ENCODE measurements around the gene MR1.
"Not testable (repeated sequence)": the region's sequence is repeated elsewhere in the genome, so short reads cannot be mapped to it uniquely, and the experiment has no call there.

The MR1 gene

DNA sequence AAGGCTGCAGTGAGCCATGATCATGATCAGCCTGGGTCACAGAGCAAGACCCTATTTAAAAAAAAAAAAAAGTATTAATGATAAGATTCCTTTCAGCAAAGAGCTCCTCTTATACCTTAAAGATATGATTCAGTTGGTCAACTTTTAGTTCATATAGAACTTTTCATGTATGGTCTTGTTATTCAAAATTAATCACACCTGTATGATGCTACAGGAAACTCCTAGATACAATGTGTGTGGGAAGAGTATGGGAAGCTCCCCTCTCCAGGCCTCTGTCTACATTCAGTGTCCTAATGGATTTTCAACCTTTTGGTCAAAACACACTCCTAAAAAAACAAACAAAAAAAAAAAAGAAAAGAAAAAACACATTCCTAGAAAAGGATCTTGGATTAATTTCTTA lies 17.1 kb downstream of the MR1 start:
- Histone ChIP-seq H3K36me3 (ENCODE audit: control insufficient read depth, insufficient read depth, low read length) (no peaks in the 10 kb centered on the region), H3K27ac (ENCODE audit: low read depth, low read length) (no peak overlapping the region), H3K4me3 (ENCODE audit: low read depth, low read length) (no peak overlapping the region), H3K4me1 (ENCODE audit: control insufficient read depth, insufficient read depth, low read length) (no peaks in the 10 kb centered on the region), H3K27me3 (ENCODE audit: control insufficient read depth, insufficient read depth, low read length) (no peaks in the 10 kb centered on the region), H3K9me3 (ENCODE audit: control insufficient read depth, insufficient read depth, low read depth, low read length) (no peaks in the 10 kb centered on the region), H3K9ac (ENCODE audit: low read length) (no peak overlapping the region)

DNA sequence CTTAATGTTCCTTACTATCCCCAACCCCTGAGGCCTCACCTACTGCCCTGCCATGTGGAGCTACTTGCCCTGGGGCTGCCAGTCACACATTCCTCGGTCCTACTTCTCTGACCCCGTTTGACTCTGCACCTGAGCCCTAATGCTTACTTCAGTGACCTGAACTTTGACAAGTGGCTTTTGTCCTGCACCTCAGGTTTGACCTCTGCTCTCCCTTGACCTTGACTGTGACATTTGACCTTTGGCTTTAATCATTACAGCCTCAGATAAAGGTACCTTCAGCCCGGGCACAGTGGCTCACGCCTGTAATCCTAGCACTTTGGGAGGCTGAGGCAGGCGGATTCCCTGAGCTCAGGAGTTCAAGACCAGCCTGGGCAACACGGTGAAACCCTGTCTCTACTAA lies 22.8 kb downstream of the MR1 start:
- Histone ChIP-seq H3K27me3 (ENCODE audit: control insufficient read depth, insufficient read depth, low read length) (no peaks in the 10 kb centered on the region), H3K9me3 (ENCODE audit: control insufficient read depth, insufficient read depth, low read depth, low read length) (peaks cover 8% of the 10 kb centered on the region; the same call in 1 of the 2 replicates)

DNA sequence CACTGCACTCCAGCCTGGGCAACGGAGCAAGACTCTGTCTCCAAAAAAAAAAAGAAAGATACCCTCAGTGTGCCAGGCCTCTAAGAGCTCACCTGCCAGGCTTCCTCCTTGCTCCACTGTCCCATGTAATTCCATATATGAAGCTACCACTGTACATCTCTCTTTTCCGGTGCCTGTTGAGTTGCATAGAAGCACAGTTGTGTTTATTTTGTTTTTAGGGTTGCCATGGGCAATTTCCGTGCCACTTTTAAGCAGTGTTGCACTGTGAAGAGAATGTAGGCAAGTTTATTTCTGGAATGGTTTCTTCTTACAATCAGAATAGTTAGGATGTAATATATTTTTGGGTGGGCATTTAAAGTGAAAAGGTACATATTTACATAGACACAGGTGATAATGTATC lies 23.3 kb downstream of the MR1 start:
- Histone ChIP-seq H3K27me3 (ENCODE audit: control insufficient read depth, insufficient read depth, low read length) (no peaks in the 10 kb centered on the region), H3K9ac (ENCODE audit: low read length) (no peak overlapping the region), H3K9me3 (ENCODE audit: control insufficient read depth, insufficient read depth, low read depth, low read length) (peaks cover 8% of the 10 kb centered on the region; the same call in 1 of the 2 replicates), H3K4me3 (ENCODE audit: low read depth, low read length) (no peak overlapping the region), H3K36me3 (ENCODE audit: control insufficient read depth, insufficient read depth, low read length) (no peaks in the 10 kb centered on the region), H3K27ac (ENCODE audit: low read depth, low read length) (no peak overlapping the region), H3K4me1 (ENCODE audit: control insufficient read depth, insufficient read depth, low read length) (no peaks in the 10 kb centered on the region)

More for the DNA sequence above, 22.8 kb downstream of the MR1 start:
- H3K4me3 ChIP-seq (ENCODE audit: low read depth, low read length), result no peak overlapping the region
- no peaks in the 10 kb centered on the region for H3K4me1 ChIP-seq (ENCODE audit: control insufficient read depth, insufficient read depth, low read length)
- H3K9ac ChIP-seq (ENCODE audit: low read length), result no peak overlapping the region
- no peaks in the 10 kb centered on the region for H3K36me3 ChIP-seq (ENCODE audit: control insufficient read depth, insufficient read depth, low read length)
- no peak overlapping the region for H3K27ac ChIP-seq (ENCODE audit: low read depth, low read length)

DNA sequence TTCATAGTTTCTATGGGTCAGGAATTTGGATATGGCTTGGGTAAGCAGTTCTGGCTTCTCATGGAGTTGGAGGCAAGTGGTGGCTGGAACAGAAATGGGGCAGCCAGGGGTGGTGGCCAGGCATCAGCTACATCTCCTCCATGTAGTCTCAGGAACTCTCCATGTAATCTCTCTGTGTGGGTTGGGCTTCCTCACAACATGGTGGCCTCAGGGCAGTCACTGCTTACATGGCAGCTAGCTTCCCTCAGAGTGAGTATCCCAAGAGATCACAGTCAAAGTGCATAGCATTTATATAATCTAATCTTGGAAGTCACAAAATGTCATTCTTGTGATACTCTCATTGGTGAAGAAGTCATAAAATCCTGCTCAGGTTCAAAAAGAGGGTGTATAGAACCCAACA lies 25.7 kb downstream of the MR1 start:
- H3K36me3 ChIP-seq (ENCODE audit: control insufficient read depth, insufficient read depth, low read length), result no peaks in the 10 kb centered on the region
- no peak overlapping the region for H3K27ac ChIP-seq (ENCODE audit: low read depth, low read length)
- H3K9me3 ChIP-seq (ENCODE audit: control insufficient read depth, insufficient read depth, low read depth, low read length), result peaks cover 8% of the 10 kb centered on the region; the same call in 1 of the 2 replicates
- H3K4me1 ChIP-seq (ENCODE audit: control insufficient read depth, insufficient read depth, low read length), result peaks cover 5% of the 10 kb centered on the region; the same call in 1 of the 2 replicates
- H3K27me3 ChIP-seq (ENCODE audit: control insufficient read depth, insufficient read depth, low read length), result no peaks in the 10 kb centered on the region
- H3K4me3 ChIP-seq (ENCODE audit: low read depth, low read length), result no peak overlapping the region
- no peak overlapping the region for H3K9ac ChIP-seq (ENCODE audit: low read length)

DNA sequence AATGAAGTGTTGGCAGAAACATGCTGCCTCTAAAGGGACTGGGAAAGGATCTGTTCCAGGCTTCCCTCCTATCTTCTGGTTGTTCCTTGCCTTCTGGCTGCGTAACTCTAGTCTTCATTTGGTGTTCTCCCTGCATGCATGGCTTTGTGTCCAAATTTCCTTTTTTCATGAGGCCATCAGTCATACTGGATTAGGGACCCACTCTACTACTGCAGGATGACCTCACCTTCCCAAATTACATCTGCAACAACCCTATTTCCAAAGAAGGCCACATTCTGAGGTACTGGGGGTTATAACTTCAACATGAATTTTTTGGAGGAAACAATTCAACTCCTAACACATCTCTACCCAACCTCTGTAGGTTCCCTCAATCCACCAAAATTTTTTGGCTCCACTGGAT lies 26.3 kb downstream of the MR1 start:
- no peak overlapping the region for H3K4me3 ChIP-seq (ENCODE audit: low read depth, low read length)
- H3K27me3 ChIP-seq (ENCODE audit: control insufficient read depth, insufficient read depth, low read length), result no peaks in the 10 kb centered on the region
- no peak overlapping the region for H3K9ac ChIP-seq (ENCODE audit: low read length)
- H3K4me1 ChIP-seq (ENCODE audit: control insufficient read depth, insufficient read depth, low read length), result peaks cover 5% of the 10 kb centered on the region; the same call in 1 of the 2 replicates
- H3K27ac ChIP-seq (ENCODE audit: low read depth, low read length), result no peak overlapping the region
- H3K36me3 ChIP-seq (ENCODE audit: control insufficient read depth, insufficient read depth, low read length), result no peaks in the 10 kb centered on the region
- peaks cover 8% of the 10 kb centered on the region; the same call in 1 of the 2 replicates for H3K9me3 ChIP-seq (ENCODE audit: control insufficient read depth, insufficient read depth, low read depth, low read length)

DNA sequence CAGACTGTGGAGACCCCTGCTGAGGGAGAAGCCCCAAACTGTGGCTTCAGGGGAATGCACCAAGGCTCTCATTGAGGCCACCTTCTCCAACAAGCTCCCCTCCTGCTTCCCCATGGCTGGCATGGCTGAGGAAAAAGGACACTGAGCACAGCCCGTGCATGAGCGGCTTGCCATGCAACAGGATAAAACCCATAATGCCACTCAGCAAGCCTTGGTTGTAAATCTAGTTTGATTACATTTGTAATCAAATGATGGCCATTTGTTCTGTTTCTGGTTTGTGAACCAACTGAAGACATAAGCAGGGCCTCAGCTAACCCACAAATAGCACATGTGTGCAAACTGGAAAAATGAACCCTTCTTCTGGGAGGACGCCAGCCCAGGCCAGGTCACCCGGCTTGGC lies 27.2 kb downstream of the MR1 start:
- not testable (repeated sequence) for H3K27ac ChIP-seq (ENCODE audit: low read depth, low read length)

DNA sequence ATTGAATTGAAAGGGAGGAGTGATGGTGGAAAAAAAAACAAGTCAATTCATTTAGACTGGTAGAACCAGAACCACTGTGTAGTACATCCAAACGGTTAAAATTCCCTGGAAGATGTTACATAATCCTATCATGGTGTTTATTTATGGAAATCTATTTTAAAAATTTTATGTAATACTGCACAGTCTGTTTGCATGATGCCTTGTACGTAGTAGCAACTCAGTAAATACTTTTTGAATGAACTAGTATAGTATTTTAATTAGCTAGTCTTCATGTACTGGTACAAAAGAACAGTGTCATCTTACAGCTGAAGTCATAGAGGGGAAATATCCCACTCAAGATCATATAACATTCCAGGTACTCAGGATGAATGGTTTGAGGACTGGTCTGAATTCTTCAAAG lies 27.7 kb downstream of the MR1 start:
- H3K27me3 ChIP-seq (ENCODE audit: control insufficient read depth, insufficient read depth, low read length), result no peaks in the 10 kb centered on the region
- H3K4me3 ChIP-seq (ENCODE audit: low read depth, low read length), result no peak overlapping the region
- H3K9ac ChIP-seq (ENCODE audit: low read length), result no peak overlapping the region
- H3K4me1 ChIP-seq (ENCODE audit: control insufficient read depth, insufficient read depth, low read length), result peaks cover 10% of the 10 kb centered on the region; the same call in 1 of the 2 replicates
- no peak overlapping the region for H3K27ac ChIP-seq (ENCODE audit: low read depth, low read length)
- H3K36me3 ChIP-seq (ENCODE audit: control insufficient read depth, insufficient read depth, low read length), result no peaks in the 10 kb centered on the region
- peaks cover 8% of the 10 kb centered on the region; the same call in 1 of the 2 replicates for H3K9me3 ChIP-seq (ENCODE audit: control insufficient read depth, insufficient read depth, low read depth, low read length)

More for the DNA sequence above, 27.2 kb downstream of the MR1 start:
- H3K9me3 ChIP-seq (ENCODE audit: control insufficient read depth, insufficient read depth, low read depth, low read length); H3K36me3 ChIP-seq (ENCODE audit: control insufficient read depth, insufficient read depth, low read length); H3K4me3 ChIP-seq (ENCODE audit: low read depth, low read length); H3K9ac ChIP-seq (ENCODE audit: low read length); H3K27me3 ChIP-seq (ENCODE audit: control insufficient read depth, insufficient read depth, low read length); H3K4me1 ChIP-seq (ENCODE audit: control insufficient read depth, insufficient read depth, low read length): not testable (repeated sequence)

DNA sequence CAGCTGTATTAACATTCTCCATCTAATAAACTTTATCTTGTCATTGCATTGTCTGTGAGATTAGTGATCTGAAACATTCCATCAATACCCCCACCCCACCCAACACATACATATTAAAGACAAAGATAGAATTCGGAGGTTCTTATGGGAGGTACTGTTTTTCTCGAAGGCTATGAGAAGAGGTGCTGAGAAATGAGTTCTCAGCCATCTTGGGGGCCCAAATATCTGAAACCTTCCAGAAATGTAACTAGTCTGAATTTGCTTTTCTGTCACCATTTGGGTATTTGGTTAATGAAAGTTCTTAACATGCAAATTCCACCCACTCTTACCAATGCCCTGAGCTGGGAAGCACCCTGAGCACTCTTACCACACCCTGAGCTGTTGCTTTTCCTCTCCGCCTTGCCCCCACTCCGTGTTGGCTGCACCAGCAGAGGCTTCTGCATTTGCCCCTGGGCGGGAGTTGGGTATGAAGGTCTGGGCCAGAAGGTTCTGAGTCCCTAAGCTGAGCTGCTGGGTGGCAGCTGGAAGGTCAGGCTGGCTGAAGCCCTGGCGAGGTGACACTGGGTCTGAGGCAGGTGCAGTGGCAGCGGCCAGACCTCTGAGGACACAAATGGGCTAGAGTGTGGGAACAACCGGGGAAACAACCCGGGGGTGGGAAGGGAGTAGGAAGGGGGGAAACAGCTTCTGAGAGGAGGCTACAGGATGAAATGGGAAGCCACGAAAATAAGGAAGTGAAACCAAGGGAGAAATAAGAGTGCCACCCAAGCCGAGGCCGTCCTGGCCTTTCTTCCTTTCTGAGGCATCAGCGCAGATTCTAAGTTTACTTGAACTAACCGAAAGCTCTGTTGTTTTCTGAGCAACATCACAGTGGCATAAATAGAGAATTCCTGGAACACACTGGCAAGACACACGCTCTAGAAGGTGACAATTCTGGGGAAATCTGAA lies 28.4 kb downstream of the MR1 start:
- Histone ChIP-seq H3K36me3 (ENCODE audit: control insufficient read depth, insufficient read depth, low read length) (no peaks in the 10 kb centered on the region), H3K27me3 (ENCODE audit: control insufficient read depth, insufficient read depth, low read length) (no peaks in the 10 kb centered on the region), H3K27ac (ENCODE audit: low read depth, low read length) (no peak overlapping the region), H3K4me3 (ENCODE audit: low read depth, low read length) (no peak overlapping the region), H3K9me3 (ENCODE audit: control insufficient read depth, insufficient read depth, low read depth, low read length) (peaks cover 8% of the 10 kb centered on the region; the same call in 1 of the 2 replicates), H3K4me1 (ENCODE audit: control insufficient read depth, insufficient read depth, low read length) (peaks cover 10% of the 10 kb centered on the region; the same call in 1 of the 2 replicates), H3K9ac (ENCODE audit: low read length) (no peak overlapping the region)

DNA sequence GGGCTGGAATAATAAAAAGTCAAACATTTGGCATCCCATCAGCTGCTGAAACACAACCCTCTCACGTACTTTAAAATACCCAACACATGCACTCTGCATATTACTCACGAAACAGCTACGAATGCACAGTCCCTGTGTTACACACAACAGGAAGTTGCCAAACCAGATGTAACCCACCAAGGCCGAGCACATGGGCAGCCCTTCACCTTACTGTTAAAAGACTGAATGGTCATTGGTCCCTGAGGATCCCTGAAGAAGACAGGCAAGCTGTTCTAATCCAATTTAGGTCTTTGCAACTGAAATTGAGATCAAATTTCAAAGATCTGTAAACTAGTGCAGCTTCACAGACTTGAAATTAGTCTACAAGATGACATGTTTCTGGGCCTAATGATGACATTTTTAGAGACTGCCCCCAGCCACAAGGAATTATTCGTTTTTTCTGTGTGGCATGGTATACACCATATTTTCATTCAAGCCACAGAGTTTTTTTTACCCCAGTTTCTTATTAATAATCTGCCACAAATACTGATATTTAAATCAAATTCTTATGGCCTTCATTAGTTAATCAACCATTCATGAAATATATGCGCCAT lies 29.1 kb downstream of the MR1 start:
- no peaks in the 10 kb centered on the region for H3K36me3 ChIP-seq (ENCODE audit: control insufficient read depth, insufficient read depth, low read length)
- H3K4me1 ChIP-seq (ENCODE audit: control insufficient read depth, insufficient read depth, low read length), result peaks cover 10% of the 10 kb centered on the region; the same call in 1 of the 2 replicates
- no peaks in the 10 kb centered on the region for H3K27me3 ChIP-seq (ENCODE audit: control insufficient read depth, insufficient read depth, low read length)
- no peak overlapping the region for H3K9ac ChIP-seq (ENCODE audit: low read length)
- no peak overlapping the region for H3K4me3 ChIP-seq (ENCODE audit: low read depth, low read length)
- no peak overlapping the region for H3K27ac ChIP-seq (ENCODE audit: low read depth, low read length)
- H3K9me3 ChIP-seq (ENCODE audit: control insufficient read depth, insufficient read depth, low read depth, low read length), result peaks cover 8% of the 10 kb centered on the region; the same call in 1 of the 2 replicates

DNA sequence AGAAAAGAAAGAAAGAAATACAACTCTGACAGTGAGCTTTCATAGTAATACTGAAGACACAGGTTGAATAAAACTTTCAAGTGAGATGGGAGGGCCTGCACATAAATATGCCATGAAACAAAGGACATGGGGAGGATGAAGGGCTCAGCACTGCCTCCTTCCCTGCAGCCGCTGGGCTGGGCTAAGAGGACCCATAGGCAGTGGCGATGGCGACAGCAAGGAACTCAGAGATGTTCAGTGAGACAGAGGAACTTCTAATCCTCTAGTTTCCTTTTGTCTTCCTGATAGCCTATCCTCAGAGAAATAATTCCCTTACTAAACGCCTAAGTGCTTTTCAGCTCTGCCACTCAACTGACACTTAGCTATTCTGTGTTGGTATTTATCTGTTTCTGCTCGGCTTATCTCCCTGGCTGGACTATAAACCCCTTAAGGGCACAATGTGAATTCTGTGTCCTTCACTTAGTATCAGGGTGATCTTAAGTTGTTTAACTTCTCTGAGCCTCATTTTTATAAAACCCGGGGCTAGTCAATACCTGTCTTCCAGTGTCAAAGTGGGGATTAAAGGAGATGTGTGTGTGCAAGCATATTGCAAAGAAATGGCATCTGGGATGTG lies 30.3 kb downstream of the MR1 start:
- Histone ChIP-seq H3K4me1 (ENCODE audit: control insufficient read depth, insufficient read depth, low read length) (peaks cover 10% of the 10 kb centered on the region; the same call in 1 of the 2 replicates), H3K27me3 (ENCODE audit: control insufficient read depth, insufficient read depth, low read length) (no peaks in the 10 kb centered on the region), H3K9me3 (ENCODE audit: control insufficient read depth, insufficient read depth, low read depth, low read length) (peaks cover 8% of the 10 kb centered on the region; the same call in 1 of the 2 replicates), H3K27ac (ENCODE audit: low read depth, low read length) (no peak overlapping the region), H3K9ac (ENCODE audit: low read length) (no peak overlapping the region), H3K4me3 (ENCODE audit: low read depth, low read length) (no peak overlapping the region), H3K36me3 (ENCODE audit: control insufficient read depth, insufficient read depth, low read length) (no peaks in the 10 kb centered on the region)

Data from HUES6 (cell line).